ENCODE measurements around the gene BSG. TPM values are rescaled to one million over a fixed set of nuclear protein-coding genes. Genes with fewer than 3 reads are reported as not detected.

BSG gene
- total and polyA plus RNA-seq, 2 of the 4 experiments (the other 2 are of a cell fraction): 130 to 698 TPM

DNA sequence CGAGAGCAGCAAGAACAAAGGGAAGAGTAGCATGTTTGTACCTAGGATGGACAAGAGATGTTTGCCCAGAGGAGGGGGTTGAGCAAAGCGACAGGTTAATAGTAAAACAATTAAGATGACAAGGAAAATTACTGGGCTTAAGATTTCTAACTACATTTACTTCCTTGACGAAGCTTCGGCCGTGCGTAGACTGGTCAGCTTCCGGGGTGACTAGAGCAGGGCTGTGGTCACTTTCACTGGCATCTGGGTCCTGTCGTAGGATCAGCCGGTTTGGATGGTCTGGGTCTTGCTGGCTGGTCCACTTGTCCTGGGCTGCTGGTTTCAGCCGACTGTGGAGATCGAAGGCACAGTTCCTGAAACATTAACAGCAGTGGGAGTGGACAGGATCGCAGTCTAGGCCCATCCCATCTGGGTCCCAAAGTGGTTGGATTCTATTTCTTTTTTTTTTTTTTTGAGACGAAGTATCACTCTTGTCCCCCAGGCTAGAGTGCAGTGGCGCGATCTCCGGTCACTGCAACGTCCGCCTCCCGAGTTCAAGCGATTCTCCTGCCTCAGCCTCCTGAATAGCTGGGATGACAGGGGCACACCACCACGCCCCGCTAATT, 5.0 kb upstream of the BSG start:
- H2AK9ac ChIP-seq (replicated peaks; ENCODE audit: low read depth, low read length, poor library complexity): no peak overlapping the region
- no peak overlapping the region for H3K4me3 ChIP-seq (ENCODE audit: insufficient read depth, low read depth, low read length)
- BruUV-seq (replicated peaks): no TSS peak
- no peak overlapping the region for H2AK5ac ChIP-seq (ENCODE audit: low read depth, low read length)
- no peak overlapping the region for H2BK5ac ChIP-seq (ENCODE audit: low read depth, low read length, poor library complexity, severe bottlenecking)
- ChIA-PET POLR2A (ENCODE audit: unreplicated experiment) (no interaction called here), CTCF (interaction anchor here (0.6 kb wide), 1 partner anchor 299 kb away, joined by 3 read pairs; no protein-coding TSS in a partner anchor)
- no peak overlapping the region for H3K4me2 ChIP-seq (ENCODE audit: low read depth, low read length)
- H3K23ac ChIP-seq (ENCODE audit: low read depth, low read length): no peak overlapping the region
- no peak overlapping the region for H3K9ac ChIP-seq (ENCODE audit: low read depth, low read length)
- no peaks in the 10 kb centered on the region for H4K20me1 ChIP-seq (ENCODE audit: insufficient read depth, low read length)
- H3K79me1 ChIP-seq (ENCODE audit: low read depth in 1 of 2, low read length in 2 of 2): peaks cover 0 to 5% of the 10 kb centered on the region in 2 experiments; a peak in 1 of 4 replicates
- no peak overlapping the region for H2BK15ac ChIP-seq (ENCODE audit: low read depth, low read length)
- no peak overlapping the region for H3K4ac ChIP-seq (ENCODE audit: low read depth, low read length)
- H3K4me1 ChIP-seq (ENCODE audit: control insufficient read depth, insufficient read depth, low read length): peaks cover 7% of the 10 kb centered on the region; the same call in 1 of the 2 replicates
- no peak overlapping the region for H3K18ac ChIP-seq (ENCODE audit: low read depth, low read length)
- H2BK120ac ChIP-seq (ENCODE audit: low read depth, low read length): no peak overlapping the region
- dilution Hi-C loops (cut with HindIII; ENCODE audit: low sequenced_read_pairs, unreplicated experiment): no loop called here
- no peak overlapping the region for H2AFZ ChIP-seq (replicated peaks; ENCODE audit: low read length, poor library complexity)
- no peaks in the 10 kb centered on the region for H3K9me3 ChIP-seq (ENCODE audit: control insufficient read depth, insufficient read depth, low read length)
- no peak overlapping the region for H4K91ac ChIP-seq (ENCODE audit: insufficient read depth, low read depth, low read length)
- in situ Hi-C loops (cut with MboI; ENCODE audit: low sequenced_read_pairs): no loop called here
- ATAC-seq (ENCODE audit: low read depth) (no peak), DNase-seq (no peak)
- H3K14ac ChIP-seq (replicated peaks; ENCODE audit: low read depth, low read length): no peak overlapping the region
- no peak overlapping the region for H2BK20ac ChIP-seq (ENCODE audit: low read depth, low read length)
- H4K8ac ChIP-seq (ENCODE audit: low read depth in 2 of 2, low read length in 2 of 2): no peak overlapping the region
- WGBS, 2 experiments (ENCODE audit: extremely low coverage in 2 of 2, insufficient read length in 1 of 2): no CpG with 5 or more reads among the region's 22 CpGs
- no peak for TF ChIP-seq MAZ (IDR thresholded peaks at IDR 0.05; ENCODE audit: borderline replicate concordance, low read depth, low read length)
- TF ChIP-seq POLR2A (IDR thresholded peaks at IDR 0.05; ENCODE audit: low read depth, low read length): no peak
- no peak for TF ChIP-seq CTCF (conservative IDR thresholded peaks at IDR 0.05; ENCODE audit: low read depth, low read length)
- TF ChIP-seq RCOR1 (IDR thresholded peaks at IDR 0.05; ENCODE audit: insufficient replicate concordance, low read length): no peak
- H3K36me3 ChIP-seq (ENCODE audit: control insufficient read depth, insufficient read depth, low read length): no peaks in the 10 kb centered on the region
- H3K56ac ChIP-seq (ENCODE audit: extremely low read depth, insufficient read depth, low read length): no peak overlapping the region
- 0 out of 2 replicates have a peak, but pooled peaks cover 4% of the 10 kb centered on the region for H3K9me1 ChIP-seq (ENCODE audit: insufficient read depth, low read length)
- no peak overlapping the region for H3K27ac ChIP-seq (ENCODE audit: insufficient read depth, low read length)
- intact Hi-C loops (cut with micrococcal nuclease): no loop called here
- no peaks in the 10 kb centered on the region for H3K27me3 ChIP-seq (ENCODE audit: control insufficient read depth, insufficient read depth, low read length)
- H4K5ac ChIP-seq (ENCODE audit: low read depth, low read length): no peak overlapping the region
